GM12878 (cell line): Measurements from ENCODE around the gene PDZD2. TPM values are rescaled to one million over a fixed set of nuclear protein-coding genes. Genes with fewer than 3 reads are reported as not detected.

Source experiments
- ATAC-seq: fragments of 200-7000 bp; cut with Tn5 transposase; 3 replicates; pipeline ENCODE4 v1.9.1; 2020; ENCODE audit warnings: mild to moderate bottlenecking, moderate library complexity
- BruUV-seq: library from RNA; stranded (reverse); fragments of 400-500 nt; replicated peaks from 2 replicates; lab custom pipeline; 2021; lab: Mats Ljungman, UMichigan
- CTCF ChIA-PET: fragments of 300-600 bp; sonication (Branson Sonifier 250); formaldehyde crosslinking; extraction: SDS; loops from one replicate; lab custom pipeline; 2021; ENCODE audit warnings: inconsistent platforms; lab: Yijun Ruan, JAX
- POLR2A ChIA-PET: fragments of 350-600 bp; formaldehyde crosslinking; extraction: SDS; loops from one replicate; lab custom pipeline; 2021; ENCODE audit warnings: inconsistent platforms; lab: Charles Lee
- RAD21 ChIA-PET: fragments of 300-600 bp; sonication (Branson Sonifier 250); formaldehyde crosslinking; loops from one replicate; lab custom pipeline; 2023; ENCODE audit warnings: antibody characterized with exemption; ENCODE audit not compliant: unreplicated experiment; lab: Charles Lee
- SMC1A ChIA-PET: fragments of 300-600 bp; sonication (Branson Sonifier 250); formaldehyde crosslinking; loops from one replicate; lab custom pipeline; 2023; ENCODE audit not compliant: unreplicated experiment, uncharacterized antibody; lab: Charles Lee
- DNase-seq: peaks from one replicate; pipeline ENCODE4 v3.0.0-alpha.2; 2011; ENCODE audit warnings: low read depth, low spot score
- FAIRE-seq: peaks from 3 replicates; lab custom pipeline; 2011; peaks lifted over from hg19 to GRCh38; lab: Jason Lieb, UNC
- H2AFZ ChIP-seq: 2 replicates; pipeline ENCODE4 v1.6.0; 2011; ENCODE audit warnings: low read depth, low read length, control low read depth; ENCODE audit not compliant: control insufficient read depth
- H3K27ac ChIP-seq: 2 replicates; pipeline ENCODE4 v1.5.1; 2011; ENCODE audit warnings: control low read depth; ENCODE audit not compliant: control insufficient read depth, insufficient read depth
- H3K27me3 ChIP-seq, 2 experiments: replicated peaks in 1 of 2; 2 replicates each; pipeline versions ENCODE4 v1.6.0 to v1.6.1; 2011; ENCODE audit warnings: low read length in 1 of 2; ENCODE audit not compliant: control insufficient read depth in 2 of 2, insufficient read depth in 2 of 2
- H3K36me3 ChIP-seq, 2 experiments: 2 replicates each; pipeline ENCODE4 v1.5.1; 2011; ENCODE audit warnings: low read length in 1 of 2; ENCODE audit not compliant: control insufficient read depth in 2 of 2, insufficient read depth in 2 of 2
- H3K4me1 ChIP-seq: 2 replicates; pipeline ENCODE4 v1.6.1; 2011; ENCODE audit warnings: mild to moderate bottlenecking, low read length, moderate library complexity, mixed read lengths; ENCODE audit not compliant: control insufficient read depth, insufficient read depth
- H3K4me2 ChIP-seq: 2 replicates; pipeline ENCODE4 v1.6.0; 2011; ENCODE audit warnings: control low read depth; ENCODE audit not compliant: control insufficient read depth, insufficient read depth
- H3K4me3 ChIP-seq: fragments of 200-600 bp; sonication (generic); 2 replicates; pipeline ENCODE4 v1.5.1; 2016
- H3K79me2 ChIP-seq: 2 replicates; pipeline ENCODE4 v1.6.0; 2011; ENCODE audit warnings: low read length; ENCODE audit not compliant: control insufficient read depth, insufficient read depth
- H3K9ac ChIP-seq: 2 replicates; pipeline ENCODE4 v1.8.0; 2011; ENCODE audit warnings: low read length, control low read depth, mixed read lengths; ENCODE audit not compliant: control insufficient read depth, insufficient read depth
- H3K9me3 ChIP-seq: replicated peaks from 3 replicates; pipeline ENCODE4 v1.5.1; 2011; ENCODE audit warnings: mild to moderate bottlenecking, low read length; ENCODE audit not compliant: control insufficient read depth, insufficient read depth
- H4K20me1 ChIP-seq: 2 replicates; pipeline ENCODE4 v1.6.0; 2011; ENCODE audit not compliant: control insufficient read depth, insufficient read depth
- ZBTB4 ChIP-seq: fragments of 450-650 bp; formaldehyde crosslinking; IDR thresholded peaks from 2 replicates; pipeline ENCODE4 v1.4.0; 2022; ENCODE audit warnings: mild to moderate bottlenecking, moderate library complexity
- WGBS: methylation state at CpG from one replicate; pipeline ENCODE4 v1.1.6; 2016; ENCODE audit warnings: low lambda C conversion rate; ENCODE audit not compliant: insufficient replicate concordance, insufficient coverage; ENCODE audit errors: missing lambda C conversion rate; 5-methylcytosine and 5-hydroxymethylcytosine counted together
- in situ Hi-C: fragments of 300-500 bp; cut with MboI; formaldehyde crosslinking; loops from 9 replicates; pipeline ENCODE4 v1.14.3; 2018; ENCODE audit warnings: mixed read lengths
- intact Hi-C: fragments of 100-400 bp; cut with micrococcal nuclease; formaldehyde crosslinking; loops from one replicate; pipeline ENCODE4 v1.14.2; 2022; ENCODE audit not compliant: unreplicated experiment
- polyA plus RNA-seq, 11 experiments: library from polyadenylated mRNA; depleted of rRNA in 4 of 11; unstranded in 6 of 11; stranded (reverse) in 5 of 11; fragments of >200 nt; fragmentation: Nextera tagmentation in 4 of 11; fragmentation: Illumina TruSeq in 1 of 11; extraction: Ambion mirVana in 4 of 11; extraction: Trizol in 1 of 11; gene quantifications; 1 replicate in 1 of 11; 2 replicates in 10 of 11; pipeline versions ENCODE4 v1.2.1 to v1.2.3, GENCODE V29; 2011 to 2016; ENCODE audit warnings: inconsistent platforms in 2 of 11, missing spikeins in 2 of 11, low read depth in 1 of 11
- total RNA-seq, 4 experiments: library from RNA; depleted of rRNA in 3 of 4; stranded (reverse); fragments of >200 nt in 3 of 4; fragmentation: Illumina TruSeq in 1 of 4; extraction: Trizol in 1 of 4; gene quantifications; 2 replicates each; pipeline versions ENCODE4 v1.2.1 to v1.2.3, GENCODE V29; 2013 to 2021
- TF ChIP-seq, protein P1 (sequence below): fragments of 450-650 bp; formaldehyde crosslinking; IDR thresholded peaks from 2 replicates; pipeline ENCODE4 v1.4.0; 2020; ENCODE audit warnings: mild to moderate bottlenecking, moderate library complexity
- TF ChIP-seq, protein P2 (sequence below): fragments of 450-650 bp; IDR thresholded peaks from 2 replicates; pipeline ENCODE4 v1.6.1; 2017; ENCODE audit warnings: mild to moderate bottlenecking, moderate library complexity

PDZD2 gene
- total and polyA plus RNA-seq, 10 of the 15 experiments (the other 5 are each of a cell fraction or from before 2014, with no cell fraction given): 0.01 to 0.58 (median 0.29) TPM; not detected in 3

DNA sequence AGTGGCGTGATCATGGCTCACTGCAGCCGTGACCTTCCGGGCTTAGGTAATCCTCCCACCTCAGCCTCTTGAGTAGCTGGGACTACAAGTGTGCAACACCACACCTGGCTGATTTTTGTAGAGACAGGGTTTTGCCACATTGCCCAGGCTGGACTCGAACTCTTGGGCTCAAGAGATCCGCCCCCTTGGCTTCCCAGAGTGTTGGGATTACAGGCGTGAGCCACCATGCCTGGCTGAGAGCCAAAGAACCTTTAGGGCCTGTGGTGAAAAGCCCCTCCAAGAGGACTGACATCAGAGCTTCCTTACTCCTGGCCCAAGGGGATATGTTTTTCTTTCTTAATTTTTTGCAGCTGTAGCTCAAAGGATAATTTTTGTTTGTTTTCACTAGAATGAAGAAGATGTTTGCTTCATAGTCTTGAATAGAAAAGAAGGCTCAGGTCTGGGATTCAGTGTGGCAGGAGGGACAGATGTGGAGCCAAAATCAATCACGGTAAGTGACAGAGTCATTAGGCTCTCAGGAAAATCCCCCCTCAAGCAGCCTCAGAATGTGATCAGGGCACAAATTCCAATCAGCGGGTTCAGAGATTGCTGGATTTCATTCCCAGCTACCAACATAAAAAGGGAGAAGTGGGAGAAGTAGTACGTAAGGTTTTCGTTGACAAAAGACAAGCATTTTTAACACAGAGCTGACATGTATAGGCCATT lies 458.1 kb downstream of the PDZD2 start (continued):
- TF ChIP-seq, protein P1, sequence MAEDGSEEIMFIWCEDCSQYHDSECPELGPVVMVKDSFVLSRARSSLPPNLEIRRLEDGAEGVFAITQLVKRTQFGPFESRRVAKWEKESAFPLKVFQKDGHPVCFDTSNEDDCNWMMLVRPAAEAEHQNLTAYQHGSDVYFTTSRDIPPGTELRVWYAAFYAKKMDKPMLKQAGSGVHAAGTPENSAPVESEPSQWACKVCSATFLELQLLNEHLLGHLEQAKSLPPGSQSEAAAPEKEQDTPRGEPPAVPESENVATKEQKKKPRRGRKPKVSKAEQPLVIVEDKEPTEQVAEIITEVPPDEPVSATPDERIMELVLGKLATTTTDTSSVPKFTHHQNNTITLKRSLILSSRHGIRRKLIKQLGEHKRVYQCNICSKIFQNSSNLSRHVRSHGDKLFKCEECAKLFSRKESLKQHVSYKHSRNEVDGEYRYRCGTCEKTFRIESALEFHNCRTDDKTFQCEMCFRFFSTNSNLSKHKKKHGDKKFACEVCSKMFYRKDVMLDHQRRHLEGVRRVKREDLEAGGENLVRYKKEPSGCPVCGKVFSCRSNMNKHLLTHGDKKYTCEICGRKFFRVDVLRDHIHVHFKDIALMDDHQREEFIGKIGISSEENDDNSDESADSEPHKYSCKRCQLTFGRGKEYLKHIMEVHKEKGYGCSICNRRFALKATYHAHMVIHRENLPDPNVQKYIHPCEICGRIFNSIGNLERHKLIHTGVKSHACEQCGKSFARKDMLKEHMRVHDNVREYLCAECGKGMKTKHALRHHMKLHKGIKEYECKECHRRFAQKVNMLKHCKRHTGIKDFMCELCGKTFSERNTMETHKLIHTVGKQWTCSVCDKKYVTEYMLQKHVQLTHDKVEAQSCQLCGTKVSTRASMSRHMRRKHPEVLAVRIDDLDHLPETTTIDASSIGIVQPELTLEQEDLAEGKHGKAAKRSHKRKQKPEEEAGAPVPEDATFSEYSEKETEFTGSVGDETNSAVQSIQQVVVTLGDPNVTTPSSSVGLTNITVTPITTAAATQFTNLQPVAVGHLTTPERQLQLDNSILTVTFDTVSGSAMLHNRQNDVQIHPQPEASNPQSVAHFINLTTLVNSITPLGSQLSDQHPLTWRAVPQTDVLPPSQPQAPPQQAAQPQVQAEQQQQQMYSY (CRISPR knock-in tag): no peak

DNA sequence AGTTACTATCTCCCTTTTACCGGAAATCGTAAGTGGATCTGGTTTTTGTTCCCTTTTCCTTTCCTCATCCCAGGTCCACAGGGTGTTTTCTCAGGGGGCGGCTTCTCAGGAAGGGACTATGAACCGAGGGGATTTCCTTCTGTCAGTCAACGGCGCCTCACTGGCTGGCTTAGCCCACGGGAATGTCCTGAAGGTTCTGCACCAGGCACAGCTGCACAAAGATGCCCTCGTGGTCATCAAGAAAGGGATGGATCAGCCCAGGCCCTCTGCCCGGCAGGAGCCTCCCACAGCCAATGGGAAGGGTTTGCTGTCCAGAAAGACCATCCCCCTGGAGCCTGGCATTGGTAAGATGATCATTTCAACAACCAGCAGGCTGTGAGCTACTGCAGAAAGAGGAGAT lies 459.4 kb downstream of the PDZD2 start:
- ChIA-PET CTCF (interaction anchor here (0.7 kb wide), 1 partner anchor 231 kb away, joined by 3 read pairs; no protein-coding TSS in a partner anchor), RAD21 (no interaction called here), SMC1A (no interaction called here), POLR2A (no interaction called here)
- H3K4me2 ChIP-seq: no peak overlapping the region
- no peak overlapping the region for H3K27ac ChIP-seq
- no peak overlapping the region for H3K4me3 ChIP-seq
- H3K4me1 ChIP-seq: no peaks in the 10 kb centered on the region
- BruUV-seq: no TSS peak
- peaks cover 4 to 14% of the 10 kb centered on the region in 2 experiments; a peak in 3 of 4 replicates for H3K36me3 ChIP-seq
- ATAC-seq: no peak
- FAIRE-seq: no peak
- no peak for DNase-seq
- H3K27me3 ChIP-seq: no peaks in the 10 kb centered on the region
- intact Hi-C loops: no loop called here
- no peaks in the 10 kb centered on the region for H3K9me3 ChIP-seq
- H4K20me1 ChIP-seq: no peaks in the 10 kb centered on the region
- H3K9ac ChIP-seq: no peak overlapping the region
- WGBS: 93% methylated on average over 9 of the region's 9 CpGs
- no peak overlapping the region for H2AFZ ChIP-seq
- in situ Hi-C loops: no loop called here
- no peaks in the 10 kb centered on the region for H3K79me2 ChIP-seq
- TF ChIP-seq, protein P2, sequence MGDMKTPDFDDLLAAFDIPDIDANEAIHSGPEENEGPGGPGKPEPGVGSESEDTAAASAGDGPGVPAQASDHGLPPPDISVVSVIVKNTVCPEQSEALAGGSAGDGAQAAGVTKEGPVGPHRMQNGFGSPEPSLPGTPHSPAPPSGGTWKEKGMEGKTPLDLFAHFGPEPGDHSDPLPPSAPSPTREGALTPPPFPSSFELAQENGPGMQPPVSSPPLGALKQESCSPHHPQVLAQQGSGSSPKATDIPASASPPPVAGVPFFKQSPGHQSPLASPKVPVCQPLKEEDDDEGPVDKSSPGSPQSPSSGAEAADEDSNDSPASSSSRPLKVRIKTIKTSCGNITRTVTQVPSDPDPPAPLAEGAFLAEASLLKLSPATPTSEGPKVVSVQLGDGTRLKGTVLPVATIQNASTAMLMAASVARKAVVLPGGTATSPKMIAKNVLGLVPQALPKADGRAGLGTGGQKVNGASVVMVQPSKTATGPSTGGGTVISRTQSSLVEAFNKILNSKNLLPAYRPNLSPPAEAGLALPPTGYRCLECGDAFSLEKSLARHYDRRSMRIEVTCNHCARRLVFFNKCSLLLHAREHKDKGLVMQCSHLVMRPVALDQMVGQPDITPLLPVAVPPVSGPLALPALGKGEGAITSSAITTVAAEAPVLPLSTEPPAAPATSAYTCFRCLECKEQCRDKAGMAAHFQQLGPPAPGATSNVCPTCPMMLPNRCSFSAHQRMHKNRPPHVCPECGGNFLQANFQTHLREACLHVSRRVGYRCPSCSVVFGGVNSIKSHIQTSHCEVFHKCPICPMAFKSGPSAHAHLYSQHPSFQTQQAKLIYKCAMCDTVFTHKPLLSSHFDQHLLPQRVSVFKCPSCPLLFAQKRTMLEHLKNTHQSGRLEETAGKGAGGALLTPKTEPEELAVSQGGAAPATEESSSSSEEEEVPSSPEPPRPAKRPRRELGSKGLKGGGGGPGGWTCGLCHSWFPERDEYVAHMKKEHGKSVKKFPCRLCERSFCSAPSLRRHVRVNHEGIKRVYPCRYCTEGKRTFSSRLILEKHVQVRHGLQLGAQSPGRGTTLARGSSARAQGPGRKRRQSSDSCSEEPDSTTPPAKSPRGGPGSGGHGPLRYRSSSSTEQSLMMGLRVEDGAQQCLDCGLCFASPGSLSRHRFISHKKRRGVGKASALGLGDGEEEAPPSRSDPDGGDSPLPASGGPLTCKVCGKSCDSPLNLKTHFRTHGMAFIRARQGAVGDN: no peak
- TF ChIP-seq ZBTB4 (CRISPR knock-in tag): no peak
- TF ChIP-seq, all 136 proteins: peak for 0
